IPS DF 4.7 (cell line): Measurements from ENCODE around the gene FADS1.

Source experiments
- DNase-seq: peaks from one replicate; pipeline ENCODE4 v3.0.0-alpha.2; 2013; ENCODE audit warnings: low spot score; ENCODE audit errors: extremely low read depth

The FADS1 gene

GRCh38 chr11:61762798-61763197 lies 54.0 kb downstream of the FADS1 start:
- no peak for DNase-seq

- no peak for DNase-seq
Measured at GRCh38 chr11:61762223-61762615, 54.6 kb downstream of the FADS1 start.

- DNase-seq = no peak
Measured at GRCh38 chr11:61761440-61762222, 55.2 kb downstream of the FADS1 start.

- DNase-seq = no peak
Measured at GRCh38 chr11:61760946-61761345, 55.9 kb downstream of the FADS1 start.

- DNase-seq = no peak
Measured at GRCh38 chr11:61757213-61757862, 59.5 kb downstream of the FADS1 start.

- no peak for DNase-seq
Measured at GRCh38 chr11:61756452-61757212, 60.2 kb downstream of the FADS1 start.

- DNase-seq = no peak
Measured at GRCh38 chr11:61756147-61756451, 60.7 kb downstream of the FADS1 start.

GRCh38 chr11:61754534-61755482 lies 62.0 kb downstream of the FADS1 start:
- DNase-seq = no peak

- DNase-seq = no peak
Measured at GRCh38 chr11:61753672-61754071, 63.1 kb downstream of the FADS1 start.

GRCh38 chr11:61752925-61753521 lies 63.8 kb downstream of the FADS1 start:
- no peak for DNase-seq

GRCh38 chr11:61752117-61752924 lies 64.5 kb downstream of the FADS1 start, which contains the start of gene MYRF:
MYRF (plus strand) TSS chr11:61752636; CDS start chr11:61752745, 109 bp downstream.
- DNase-seq = no peak

- DNase-seq = no peak
Measured at GRCh38 chr11:61751384-61751783, 65.4 kb downstream of the FADS1 start.

GRCh38 chr11:61750631-61751273 lies 66.1 kb downstream of the FADS1 start:
- DNase-seq = no peak
